ENCODE data around the gene RAC2. TPM values are rescaled to one million over a fixed set of nuclear protein-coding genes. Genes with fewer than 3 reads are reported as not detected.

The RAC2 gene
- polyA plus RNA-seq, 2 of the 4 experiments (the other 2 are of a cell fraction), result 0.05 TPM; not detected in 1

GRCh38 chr22:37262346-37262745, 18.3 kb upstream of the RAC2 start (continued):
- no peak for TF ChIP-seq RNF2 (IDR thresholded peaks at IDR 0.05; ENCODE audit: borderline replicate concordance, low read depth)
- no peak for TF ChIP-seq USF2 (IDR thresholded peaks at IDR 0.05)
- TF ChIP-seq ZSCAN20 (CRISPR knock-in tag; IDR thresholded peaks at IDR 0.05), result no peak

- Histone ChIP-seq H3K9me3 (peaks cover 18% of the 10 kb centered on the region), H3K4me2 (peak overlapping the region; percentile 31; the same call in 1 of the 3 replicates), H3K4me3 (no peak overlapping the region), H3K4me1 (peaks cover 19% of the 10 kb centered on the region), H3K27ac (no peak overlapping the region)
- 20% methylated on average over 14 of the region's 14 CpGs for WGBS (ENCODE audit: missing lambda C conversion rate)
- ChIA-PET CTCF (interaction anchor here (0.8 to 5.0 kb wide), 44 partner anchors 9 to 716 kb away, joined by 3 to 55 read pairs (median 5); partner anchors contain the start of genes CYTH4 and RAC2), POLR2A (interaction anchor here (1.0 kb wide), 1 partner anchor 62 kb away, joined by 4 read pairs; no protein-coding TSS in a partner anchor)
- DNase-seq (ENCODE audit: low read depth in 1 of 2, low spot score in 1 of 2) (peak; percentile 53 to 58), FAIRE-seq (no peak), ATAC-seq (peak; percentile 78 to 81; a peak in 5 of 6 replicates)
- TF ChIP-seq CTCF (IDR thresholded peaks at IDR 0.05) (peak; percentile 61), RAD21 (conservative IDR thresholded peaks at IDR 0.05 in 1 of 2, IDR thresholded peaks at IDR 0.05 in 1 of 2) (peak; percentile 47), SMC3 (IDR thresholded peaks at IDR 0.05) (peak; percentile 64), RARB (CRISPR knock-in tag; IDR thresholded peaks at IDR 0.05) (no peak)
Observed at GRCh38 chr22:37260901-37261336, 16.9 kb upstream of the RAC2 start.

GRCh38 chr22:37260155-37260795, 16.2 kb upstream of the RAC2 start:
- Histone ChIP-seq H3K27ac (peak overlapping the region in 1 of 2 experiments; percentile 82; a peak in 2 of 6 replicates), H3K4me1 (peaks cover 25% of the 10 kb centered on the region), H3K4me2 (peak overlapping the region; percentile 72), H3K9me3 (peaks cover 18% of the 10 kb centered on the region), H3K4me3 (no peak overlapping the region)
- ATAC-seq (peak in 1 of 2 experiments; percentile 24; a peak in 2 of 6 replicates), FAIRE-seq (no peak), DNase-seq (ENCODE audit: low read depth in 1 of 2, low spot score in 1 of 2) (no peak)
- CTCF ChIA-PET, result interaction anchor here (0.8 to 5.0 kb wide), 44 partner anchors 10 to 716 kb away, joined by 3 to 55 read pairs (median 6); partner anchors contain the start of genes CYTH4 and RAC2
- no peak for TF ChIP-seq ATOH8 (CRISPR knock-in tag; IDR thresholded peaks at IDR 0.05; ENCODE audit: low read depth)
- TF ChIP-seq ZC3H11A (IDR thresholded peaks at IDR 0.05), result no peak
- TF ChIP-seq POLR2AphosphoS2 (conservative IDR thresholded peaks at IDR 0.05; ENCODE audit: low read length), result no peak
- no peak for TF ChIP-seq POLR2A (IDR thresholded peaks at IDR 0.05; ENCODE audit: low read length)
- no peak for TF ChIP-seq EHF (CRISPR knock-in tag; IDR thresholded peaks at IDR 0.05)
- TF ChIP-seq CEBPB (IDR thresholded peaks at IDR 0.05), result no peak
- TF ChIP-seq RNF2 (IDR thresholded peaks at IDR 0.05; ENCODE audit: borderline replicate concordance, low read depth), result no peak
- TF ChIP-seq FOSB (CRISPR knock-in tag; IDR thresholded peaks at IDR 0.05), result no peak
- no peak for TF ChIP-seq E2F6 (IDR thresholded peaks at IDR 0.05; ENCODE audit: borderline replicate concordance, low read depth)
- TF ChIP-seq MAFK (IDR thresholded peaks at IDR 0.05; ENCODE audit: partially characterized antibody), result no peak
- no peak for TF ChIP-seq MAZ (IDR thresholded peaks at IDR 0.05; ENCODE audit: borderline replicate concordance, low read depth, low read length)
- POLR2A ChIA-PET, result interaction anchor here (1.0 kb wide), 1 partner anchor 61 kb away, joined by 4 read pairs; no protein-coding TSS in a partner anchor
- WGBS (ENCODE audit: missing lambda C conversion rate), result 79% methylated on average over 15 of the region's 15 CpGs
